Left lobe of liver (tissue), 2 donors: ENCODE results near the gene ATG7. TPM values are rescaled to one million over a fixed set of nuclear protein-coding genes. Genes with fewer than 3 reads are reported as not detected.
A peak's percentile ranks its signal among the peaks of the same experiment; 100 is the strongest.

Source experiments
- ATAC-seq: fragments of 200-7000 bp; cut with Tn5 transposase; one replicate; pipeline ENCODE4 v1.9.1; 2020; ENCODE audit warnings: mild to moderate bottlenecking, moderate library complexity
- DNase-seq: peaks from one replicate; pipeline ENCODE4 v3.0.0-alpha.2; 2020; ENCODE audit warnings: low spot score
- total RNA-seq: library from RNA; stranded (reverse); gene quantifications from one replicate; pipeline ENCODE4 v1.2.1, GENCODE V29; 2021
- donor health status: DM: no; HTN: no; CAD: no; lungs with moderate emphysema.
- donor health status: DM: no; HTN: yes; CAD: no.

The ATG7 gene, protein sequence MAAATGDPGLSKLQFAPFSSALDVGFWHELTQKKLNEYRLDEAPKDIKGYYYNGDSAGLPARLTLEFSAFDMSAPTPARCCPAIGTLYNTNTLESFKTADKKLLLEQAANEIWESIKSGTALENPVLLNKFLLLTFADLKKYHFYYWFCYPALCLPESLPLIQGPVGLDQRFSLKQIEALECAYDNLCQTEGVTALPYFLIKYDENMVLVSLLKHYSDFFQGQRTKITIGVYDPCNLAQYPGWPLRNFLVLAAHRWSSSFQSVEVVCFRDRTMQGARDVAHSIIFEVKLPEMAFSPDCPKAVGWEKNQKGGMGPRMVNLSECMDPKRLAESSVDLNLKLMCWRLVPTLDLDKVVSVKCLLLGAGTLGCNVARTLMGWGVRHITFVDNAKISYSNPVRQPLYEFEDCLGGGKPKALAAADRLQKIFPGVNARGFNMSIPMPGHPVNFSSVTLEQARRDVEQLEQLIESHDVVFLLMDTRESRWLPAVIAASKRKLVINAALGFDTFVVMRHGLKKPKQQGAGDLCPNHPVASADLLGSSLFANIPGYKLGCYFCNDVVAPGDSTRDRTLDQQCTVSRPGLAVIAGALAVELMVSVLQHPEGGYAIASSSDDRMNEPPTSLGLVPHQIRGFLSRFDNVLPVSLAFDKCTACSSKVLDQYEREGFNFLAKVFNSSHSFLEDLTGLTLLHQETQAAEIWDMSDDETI
- 12.2 TPM for total RNA-seq

DNA sequence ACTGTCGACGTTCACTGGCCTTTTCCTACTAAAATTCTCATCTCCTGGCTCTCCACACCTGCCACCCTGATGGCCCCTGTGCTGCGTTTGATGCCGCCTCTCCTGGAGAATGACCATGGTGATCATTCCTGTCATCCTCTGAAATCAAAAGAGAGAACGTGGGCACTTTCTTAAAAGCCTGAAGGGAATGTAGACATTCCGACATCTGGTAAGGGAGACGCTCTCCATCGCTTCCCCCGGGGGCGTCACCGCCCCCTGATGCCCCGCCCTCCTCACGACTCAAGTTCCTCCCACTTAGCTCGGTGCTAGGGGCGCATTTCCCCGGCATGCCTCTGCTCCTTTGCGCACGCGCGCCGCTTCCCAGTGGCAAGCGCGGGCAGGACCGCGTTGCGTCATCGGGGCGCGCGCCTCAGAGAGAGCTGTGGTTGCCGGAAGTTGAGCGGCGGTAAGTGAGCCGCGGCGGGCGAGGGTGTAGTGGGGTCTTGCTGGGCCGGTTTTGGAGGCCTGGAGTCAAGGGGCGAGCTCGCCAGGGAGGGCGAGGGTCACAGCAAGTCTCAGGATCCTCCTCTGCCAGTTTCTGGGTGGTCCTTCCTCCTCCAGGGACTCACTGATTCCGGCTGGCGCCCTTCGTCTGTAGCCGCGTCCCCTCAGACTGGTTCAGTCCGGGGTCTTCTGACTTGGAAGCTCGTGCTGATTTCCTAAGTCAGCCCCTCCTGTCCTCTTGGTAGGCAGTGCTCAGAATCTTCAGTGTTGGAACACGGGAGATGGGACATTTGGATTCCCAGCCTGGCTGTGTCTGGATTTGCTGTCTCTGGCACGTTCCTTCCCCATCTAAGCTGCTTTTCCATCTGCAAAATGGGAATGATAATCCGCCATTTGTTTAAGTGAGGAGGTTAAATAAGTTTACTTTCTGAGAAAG lies at the start of gene ATG7:
ATG7 (plus strand) TSS at position 412 of the 919 bp plus-strand sequence. CDS start 26,299 bp downstream, outside the sequence.
- DNase-seq (peak; percentile 97), ATAC-seq (peak; percentile 98)

DNA sequence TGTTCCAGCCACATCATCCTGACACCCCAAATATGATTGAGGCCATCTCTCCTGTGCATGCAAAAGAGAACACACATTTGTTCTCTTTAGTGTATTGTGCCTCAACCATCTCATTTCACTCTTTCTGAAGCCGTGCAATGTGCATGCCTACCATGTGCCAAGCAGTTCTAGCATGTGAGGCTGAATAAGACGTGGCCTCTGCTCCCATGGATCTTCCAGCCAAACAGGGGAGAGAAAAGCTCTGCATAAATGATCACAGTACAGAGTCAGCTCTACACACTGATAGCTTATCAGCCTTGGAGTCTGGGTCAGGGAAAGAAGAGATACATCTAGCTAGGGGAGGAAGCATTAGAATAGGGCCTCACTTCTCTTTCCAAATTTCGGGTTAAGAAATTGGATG lies 48.2 kb upstream of the ATG7 start:
- ATAC-seq (no peak), DNase-seq (no peak)

DNA sequence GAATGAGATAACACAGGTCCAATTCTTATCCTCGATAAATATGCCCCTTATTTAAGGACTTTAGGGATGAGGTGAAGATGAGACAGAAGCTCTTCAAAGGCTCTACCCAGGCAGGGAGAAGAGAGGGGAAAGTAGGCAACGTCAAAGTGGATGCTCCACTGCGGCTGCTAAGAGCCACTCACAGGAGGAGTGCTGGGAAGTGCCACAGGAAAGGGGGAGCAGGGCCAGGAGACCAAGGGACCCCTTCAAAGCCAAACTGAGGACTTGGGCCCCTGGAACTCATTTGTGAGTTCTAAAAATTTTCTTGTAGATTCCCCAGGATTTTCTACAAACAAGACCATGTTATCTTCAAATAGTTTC lies 47.3 kb upstream of the ATG7 start:
- no peak for ATAC-seq
- no peak for DNase-seq

DNA sequence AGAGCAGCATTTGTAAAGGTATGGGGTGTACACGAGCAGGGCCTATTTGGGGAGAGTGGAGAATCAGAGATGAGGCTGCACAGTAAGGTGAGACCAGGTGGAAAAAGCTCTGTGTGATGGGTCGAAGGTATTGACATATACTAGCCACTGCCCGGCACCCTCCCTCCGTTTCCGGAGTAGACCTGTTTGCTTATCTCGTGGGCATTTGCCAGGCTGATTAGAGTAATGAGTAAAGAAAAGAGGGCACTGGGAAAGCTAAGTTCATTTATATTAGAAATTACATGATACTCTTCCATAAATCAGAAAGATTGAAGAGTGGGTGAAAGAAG lies 46.2 kb upstream of the ATG7 start:
- no peak for DNase-seq
- ATAC-seq = no peak

DNA sequence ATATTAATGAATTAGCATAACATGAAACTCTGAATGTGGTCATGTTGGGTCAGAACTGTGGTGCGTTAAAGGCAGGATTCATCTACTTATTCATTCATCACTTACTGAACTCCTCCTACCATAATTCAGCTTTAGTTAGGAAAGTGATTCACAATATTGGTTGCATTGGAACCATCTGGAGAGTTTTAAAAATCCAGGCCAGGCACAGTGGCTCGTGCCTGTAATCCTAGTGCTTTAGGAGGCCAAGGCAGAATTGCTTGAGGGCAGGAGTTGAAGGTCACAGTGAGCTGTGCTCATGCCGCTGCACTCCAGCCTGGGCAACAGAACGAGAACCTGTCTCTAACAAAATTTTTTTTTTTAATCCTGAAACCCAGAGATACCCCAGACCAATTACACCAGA lies 44.2 kb upstream of the ATG7 start:
- DNase-seq (no peak), ATAC-seq (no peak)

DNA sequence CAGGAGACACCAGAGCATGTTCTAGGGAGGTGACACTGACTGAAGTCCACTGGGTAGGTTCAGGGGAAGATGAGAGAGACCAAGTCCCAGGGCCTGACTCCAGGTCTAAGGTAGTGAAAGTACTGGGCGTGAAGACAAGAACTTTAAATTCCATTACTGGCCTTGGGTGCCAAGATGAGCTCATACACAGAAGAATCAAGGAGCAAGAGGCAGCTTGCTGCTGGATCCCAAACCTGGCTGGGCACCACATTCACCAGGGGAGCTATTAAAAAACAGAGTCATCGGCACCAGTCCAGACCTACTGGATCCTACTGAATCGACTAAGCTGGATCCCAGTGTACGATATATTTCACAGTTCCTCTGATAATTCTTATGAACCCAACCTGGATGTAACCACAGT lies 42.1 kb upstream of the ATG7 start:
- ATAC-seq = no peak
- DNase-seq = no peak

DNA sequence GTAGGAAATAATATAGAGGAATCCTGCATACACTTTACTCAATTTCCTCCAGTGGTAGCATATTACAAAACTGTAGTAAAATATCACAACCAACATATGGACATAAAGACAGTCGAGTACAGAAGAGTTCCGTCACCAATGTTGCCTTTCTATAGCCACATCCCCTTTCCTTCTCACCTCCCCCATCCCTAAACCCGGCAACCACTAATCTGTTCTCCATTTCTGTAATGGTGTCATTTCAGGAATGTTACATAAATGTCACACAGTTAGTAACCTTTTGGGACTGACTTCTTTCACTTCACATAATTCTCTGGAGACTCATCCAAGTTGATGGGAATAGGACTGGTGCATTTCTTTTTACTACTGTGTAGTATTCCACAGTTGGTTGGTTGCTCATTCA lies 41.4 kb upstream of the ATG7 start:
- DNase-seq = no peak
- ATAC-seq = no peak

DNA sequence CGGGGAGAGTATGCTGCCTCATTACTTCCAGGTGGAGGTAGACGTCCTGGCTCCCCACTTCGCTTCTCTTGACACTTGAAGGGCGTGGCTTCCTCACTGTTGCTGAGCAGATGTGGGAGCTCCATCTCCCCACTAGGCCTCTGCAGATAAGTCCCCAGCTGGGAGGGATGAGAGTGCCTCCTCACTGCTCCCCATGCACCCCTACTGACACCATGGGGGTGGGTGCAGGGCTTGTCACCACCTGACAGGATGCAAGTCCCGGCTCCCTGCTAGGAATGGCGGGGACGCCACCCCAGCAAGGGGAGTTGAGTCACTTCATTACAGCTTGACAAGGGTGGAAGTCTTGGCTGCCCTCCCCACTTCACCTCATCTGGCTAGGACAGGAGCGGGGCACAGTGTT lies 36.8 kb upstream of the ATG7 start:
- ATAC-seq (no peak), DNase-seq (no peak)

DNA sequence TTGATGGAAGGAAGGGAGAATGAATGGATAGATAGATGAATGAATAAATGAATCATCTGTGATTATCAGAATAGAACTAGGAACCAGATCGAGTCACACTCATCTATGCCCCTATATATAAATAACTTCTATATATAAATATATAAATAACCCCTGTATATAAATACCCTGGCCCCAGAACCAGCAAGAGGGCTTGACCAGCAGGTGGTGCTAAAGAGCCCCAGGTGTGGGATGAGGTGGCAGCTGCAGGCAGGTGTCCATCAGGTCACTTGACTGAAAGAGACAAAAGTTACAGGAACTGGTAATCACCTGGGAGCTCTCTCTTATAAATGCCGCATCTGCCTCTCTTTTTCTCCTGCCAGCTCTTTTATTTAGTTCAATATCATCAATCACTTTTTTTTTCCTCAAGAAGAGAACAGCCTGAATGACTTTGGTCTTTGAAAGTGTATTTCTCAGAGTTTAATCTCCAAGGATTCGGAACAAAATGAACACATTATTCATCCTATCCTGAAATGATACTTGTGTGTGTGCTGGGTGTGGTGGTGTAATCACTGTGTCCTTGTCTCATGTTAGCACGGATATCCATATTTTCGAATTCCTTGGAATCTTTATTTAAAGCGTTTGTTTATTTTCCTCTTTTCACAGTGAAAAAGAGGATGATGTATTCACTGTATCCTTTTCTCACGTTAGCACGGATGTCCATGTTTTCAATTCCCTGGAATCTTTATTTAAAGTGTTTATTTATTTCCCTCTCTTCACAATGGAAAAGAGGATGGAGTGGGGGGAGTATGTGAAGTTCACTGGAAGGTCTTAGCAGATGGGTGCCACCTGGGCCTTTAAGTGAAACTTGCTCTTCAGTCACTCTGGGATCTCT lies 35.4 kb upstream of the ATG7 start:
- ATAC-seq (peak; percentile 94), DNase-seq (peak; percentile 72)

DNA sequence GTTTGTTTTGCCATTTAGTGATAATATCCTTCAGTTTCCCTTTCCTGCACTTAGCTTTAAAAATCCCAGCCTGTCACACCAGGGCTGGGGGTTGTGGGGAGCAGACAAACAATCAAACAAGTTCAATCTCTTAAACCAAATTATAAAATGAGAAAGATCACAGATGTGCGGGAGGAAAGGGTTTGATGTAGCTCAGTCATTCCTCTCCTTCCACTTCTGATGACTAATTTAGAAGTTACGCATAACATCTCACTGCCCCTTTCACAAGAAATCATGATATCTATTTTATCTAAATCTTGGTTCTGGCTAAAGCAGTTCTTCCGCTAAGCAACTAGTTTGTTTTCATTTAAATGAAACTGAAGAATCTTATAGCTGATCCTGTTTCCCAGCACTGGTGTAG lies 34.1 kb upstream of the ATG7 start:
- ATAC-seq (no peak), DNase-seq (no peak)

DNA sequence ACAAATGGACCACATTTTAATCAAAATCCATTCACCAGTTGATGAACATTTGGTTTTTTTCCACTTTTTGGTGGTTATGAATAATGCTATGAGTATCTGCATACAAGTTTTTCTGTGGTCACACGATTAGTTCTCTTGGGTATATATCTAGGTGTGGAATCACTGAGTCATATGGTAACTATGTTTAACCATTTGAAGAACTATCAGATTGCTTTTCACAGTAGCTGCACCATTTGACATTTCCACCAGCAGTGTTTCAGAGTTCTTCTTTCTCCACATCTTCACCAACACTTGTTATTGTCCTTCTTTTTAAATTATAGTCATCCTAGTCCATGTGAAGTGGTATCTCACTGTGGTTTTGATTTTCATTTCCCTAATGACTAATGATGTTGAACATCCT lies 33.3 kb upstream of the ATG7 start:
- DNase-seq (no peak), ATAC-seq (no peak)

DNA sequence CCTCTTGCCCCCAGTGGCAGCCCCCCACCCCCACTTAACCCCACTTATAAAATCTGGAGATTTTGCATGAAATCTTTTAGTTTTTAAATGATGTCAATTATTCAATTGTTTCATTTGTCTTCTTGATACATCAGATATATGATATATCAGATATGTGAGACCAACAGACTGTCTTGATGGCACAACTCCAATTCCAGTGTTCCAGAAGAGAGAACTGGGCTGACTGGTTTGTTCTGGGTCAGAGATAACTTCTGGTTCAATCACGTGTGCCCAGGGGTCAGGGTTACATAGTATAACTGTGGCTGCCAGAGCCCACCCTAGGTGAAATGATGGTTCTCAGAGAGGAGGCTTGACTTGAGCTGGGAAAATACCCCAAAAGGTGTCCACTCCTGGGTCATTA lies 32.4 kb upstream of the ATG7 start:
- no peak for DNase-seq
- no peak for ATAC-seq

DNA sequence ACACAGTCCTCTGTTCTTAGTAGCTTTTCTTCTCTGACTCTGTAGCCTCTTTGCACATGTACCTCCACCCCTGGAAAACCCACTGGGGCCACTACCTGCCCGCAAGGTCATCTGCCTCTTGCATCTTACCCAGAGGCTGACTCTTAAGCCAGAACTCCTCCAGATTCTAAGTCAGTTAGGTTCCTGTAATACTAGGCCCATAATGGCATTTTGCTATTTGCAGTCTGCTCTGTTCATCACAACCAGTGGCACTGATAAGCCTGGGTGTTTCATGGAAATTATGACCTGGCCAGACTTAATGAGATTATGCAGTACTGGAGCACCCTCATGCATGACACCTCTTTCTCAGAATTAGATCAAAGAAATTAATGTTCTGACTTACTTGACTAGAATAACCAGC lies 31.7 kb upstream of the ATG7 start:
- no peak for ATAC-seq

DNA sequence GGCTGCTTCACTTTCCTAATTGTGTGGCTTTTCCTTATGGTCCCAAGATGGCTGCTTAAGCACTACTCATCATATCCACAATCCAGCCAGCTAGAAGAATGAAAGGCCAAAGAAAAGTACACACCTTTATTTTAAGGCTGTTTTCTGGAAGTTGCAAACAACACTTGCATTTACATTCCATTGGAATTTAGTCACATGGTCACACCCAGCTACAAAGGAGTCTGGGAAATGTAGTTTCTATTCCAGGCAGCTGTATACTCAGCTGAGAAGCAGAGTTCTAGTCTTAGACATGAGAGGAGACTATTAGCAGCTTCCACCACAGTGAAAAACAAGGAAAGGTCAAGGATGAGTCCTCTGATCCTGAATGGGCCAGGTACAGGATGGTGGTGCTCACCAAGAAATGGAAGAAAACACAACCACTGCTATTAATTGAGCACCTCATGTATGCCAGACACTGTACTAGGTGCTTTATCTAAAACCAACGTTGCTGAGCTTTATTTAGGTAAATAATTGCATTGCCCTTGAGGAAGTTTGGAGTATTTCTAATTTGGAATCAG lies 28.0 kb upstream of the ATG7 start:
- ATAC-seq (no peak), DNase-seq (no peak)

More for the DNA sequence above, 31.7 kb upstream of the ATG7 start:
- DNase-seq = no peak

DNA sequence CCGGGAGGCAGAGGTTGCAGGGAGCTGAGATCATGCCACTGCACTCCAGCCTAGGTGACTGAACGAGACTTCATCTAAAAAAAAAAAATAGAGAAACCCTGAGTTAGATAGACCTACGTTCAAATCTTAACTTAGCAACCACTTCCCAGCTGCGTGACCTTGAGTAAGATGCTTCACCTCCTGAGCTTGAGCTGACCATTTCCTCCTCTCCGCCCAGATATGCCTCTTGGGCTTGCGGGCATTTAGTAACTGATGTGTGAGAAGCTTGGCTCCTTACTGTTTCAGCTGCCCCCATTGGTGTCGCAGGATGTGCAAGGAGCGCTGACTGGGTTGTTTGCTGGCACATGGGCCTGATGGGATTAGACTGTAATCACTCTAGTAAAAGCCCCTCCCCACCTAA lies 26.9 kb upstream of the ATG7 start:
- ATAC-seq (no peak), DNase-seq (no peak)

DNA sequence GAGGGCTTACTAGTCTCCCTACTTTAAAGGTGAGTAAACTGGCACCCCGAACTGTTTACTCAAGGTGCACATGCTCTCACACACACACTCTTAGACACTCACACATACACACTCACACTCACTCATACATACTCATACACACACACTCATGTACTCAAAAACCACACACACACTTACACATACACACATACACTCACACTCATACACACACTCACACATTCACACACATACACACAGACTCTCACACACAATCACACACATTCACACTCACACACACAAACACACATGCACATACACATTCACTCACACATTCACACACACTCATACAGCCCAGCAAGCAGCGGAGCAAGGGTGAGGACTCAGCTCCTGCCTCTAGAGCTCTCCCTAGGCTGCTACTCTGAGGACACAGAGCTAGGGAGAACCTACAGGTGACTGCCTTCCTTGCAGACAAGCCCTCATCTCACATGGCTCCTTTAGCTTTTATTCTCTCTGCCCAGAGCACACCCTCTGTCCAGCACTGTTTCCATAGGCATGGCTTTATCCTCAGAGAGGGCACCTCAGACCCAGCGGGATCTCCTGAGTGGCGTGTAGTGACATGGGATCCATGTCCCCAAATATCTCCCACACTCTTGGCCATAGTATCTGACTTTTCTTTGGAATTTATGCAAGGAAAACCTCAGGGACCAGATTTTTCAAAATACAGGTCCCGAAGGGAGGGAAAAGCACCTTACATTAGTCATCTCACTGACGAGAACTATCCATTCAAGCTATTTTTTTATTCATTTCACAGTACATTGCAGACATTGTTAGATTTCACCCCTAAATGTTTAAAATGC lies 26.2 kb upstream of the ATG7 start:
- no peak for ATAC-seq
- no peak for DNase-seq

DNA sequence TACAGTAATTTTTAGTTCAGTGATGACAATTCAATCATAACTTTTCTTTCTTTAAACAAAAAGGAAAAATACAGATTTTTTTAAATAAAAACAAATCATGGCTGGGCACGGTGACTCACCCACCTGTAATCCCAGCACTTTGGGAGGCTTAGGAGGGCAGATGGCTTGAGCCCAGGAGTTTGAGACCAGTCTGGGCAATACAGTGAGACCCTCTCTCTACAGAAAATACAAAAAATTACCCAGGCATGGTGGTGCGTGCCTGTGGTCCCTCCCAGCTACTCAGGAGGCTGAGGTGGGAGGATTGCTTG lies 25.6 kb upstream of the ATG7 start:
- no peak for DNase-seq
- no peak for ATAC-seq

DNA sequence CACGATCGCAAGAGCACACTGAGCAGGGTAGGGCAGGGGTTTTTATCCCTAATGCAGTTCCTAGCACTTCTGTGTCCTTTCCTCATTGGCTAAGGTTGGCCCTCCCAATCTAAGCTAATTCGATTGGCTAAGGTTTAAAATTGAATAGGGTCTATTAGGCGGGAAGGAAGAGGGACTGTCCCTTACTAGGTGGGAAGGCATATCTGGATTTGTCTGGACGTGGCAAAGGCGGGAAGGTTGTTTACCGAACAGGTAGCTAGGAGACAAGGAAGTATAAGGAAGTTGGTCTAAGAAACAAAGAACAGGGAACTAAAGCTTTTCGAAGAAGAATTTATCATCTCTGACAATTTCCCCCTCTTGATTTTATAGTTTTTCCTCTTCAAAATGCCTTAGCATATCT lies 24.8 kb upstream of the ATG7 start:
- no peak for DNase-seq
- no peak for ATAC-seq

DNA sequence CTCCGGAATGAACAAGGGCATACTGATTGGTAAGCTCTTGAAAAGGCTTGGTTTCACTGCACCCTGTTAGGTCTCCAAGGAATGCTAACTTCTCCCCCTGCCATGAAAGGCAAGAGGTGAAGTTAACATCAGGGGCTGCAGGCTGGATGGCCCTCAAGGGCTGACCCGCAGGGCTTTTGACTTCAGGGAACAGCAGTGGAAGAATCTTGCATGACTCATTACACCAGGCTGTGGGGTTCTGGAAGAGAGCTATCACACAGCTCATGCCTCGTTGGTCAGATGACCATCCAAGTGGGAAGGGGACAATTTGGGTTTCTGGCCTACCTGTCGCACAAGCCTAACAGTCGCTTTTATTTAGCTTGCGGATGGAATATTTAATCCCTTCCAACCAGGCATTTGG lies 23.6 kb upstream of the ATG7 start:
- ATAC-seq (no peak), DNase-seq (no peak)
